Measurements from ENCODE around the gene RASGRF2.

Gene RASGRF2

GRCh38 chr5:81140441-81140840, 180.3 kb downstream of the RASGRF2 start:
- no peak for DNase-seq (ENCODE audit: low read depth)

GRCh38 chr5:81140943-81141342, 180.8 kb downstream of the RASGRF2 start:
- DNase-seq (ENCODE audit: low read depth) = peak; percentile 43

GRCh38 chr5:81142108-81142507, 181.9 kb downstream of the RASGRF2 start:
- DNase-seq (ENCODE audit: low read depth) = no peak

- no peak for DNase-seq (ENCODE audit: low read depth)
Observed at GRCh38 chr5:81145329-81145935, 185.3 kb downstream of the RASGRF2 start.

- DNase-seq (ENCODE audit: low read depth) = no peak
Observed at GRCh38 chr5:81146031-81146430, 185.9 kb downstream of the RASGRF2 start.

- no peak for DNase-seq (ENCODE audit: low read depth)
Observed at GRCh38 chr5:81147011-81147885, 187.1 kb downstream of the RASGRF2 start.

- no peak for DNase-seq (ENCODE audit: low read depth)
Observed at GRCh38 chr5:81147886-81148571, 187.9 kb downstream of the RASGRF2 start.

- DNase-seq (ENCODE audit: low read depth) = no peak
Observed at GRCh38 chr5:81151546-81151945, 191.4 kb downstream of the RASGRF2 start.

GRCh38 chr5:81154725-81155124, 194.6 kb downstream of the RASGRF2 start:
- DNase-seq (ENCODE audit: low read depth) = no peak

- DNase-seq (ENCODE audit: low read depth) = no peak
Observed at GRCh38 chr5:81156732-81157131, 196.6 kb downstream of the RASGRF2 start.

GRCh38 chr5:81161012-81161601, 200.9 kb downstream of the RASGRF2 start:
- no peak for DNase-seq (ENCODE audit: low read depth)

GRCh38 chr5:81162501-81162900, 202.3 kb downstream of the RASGRF2 start:
- no peak for DNase-seq (ENCODE audit: low read depth)

- DNase-seq (ENCODE audit: low read depth) = no peak
Observed at GRCh38 chr5:81163651-81164050, 203.5 kb downstream of the RASGRF2 start.

- DNase-seq (ENCODE audit: low read depth) = no peak
Observed at GRCh38 chr5:81164476-81164875, 204.3 kb downstream of the RASGRF2 start.

GRCh38 chr5:81164936-81165335, 204.8 kb downstream of the RASGRF2 start:
- no peak for DNase-seq (ENCODE audit: low read depth)

- peak; percentile 22 for DNase-seq (ENCODE audit: low read depth)
Observed at GRCh38 chr5:81165493-81166119, 205.4 kb downstream of the RASGRF2 start.

- DNase-seq (ENCODE audit: low read depth) = no peak
Observed at GRCh38 chr5:81166430-81166829, 206.3 kb downstream of the RASGRF2 start.

- no peak for DNase-seq (ENCODE audit: low read depth)
Observed at GRCh38 chr5:81167078-81167477, 206.9 kb downstream of the RASGRF2 start.

GRCh38 chr5:81167544-81167943, 207.4 kb downstream of the RASGRF2 start:
- no peak for DNase-seq (ENCODE audit: low read depth)

- DNase-seq (ENCODE audit: low read depth) = no peak
Observed at GRCh38 chr5:81169924-81170323, 209.8 kb downstream of the RASGRF2 start.

GRCh38 chr5:81171769-81172168, 211.6 kb downstream of the RASGRF2 start:
- no peak for DNase-seq (ENCODE audit: low read depth)

GRCh38 chr5:81172710-81173109, 212.5 kb downstream of the RASGRF2 start:
- DNase-seq (ENCODE audit: low read depth) = no peak

All from GM04504 (cell line).